ENCODE measurements around the gene SH3BP5. TPM values are rescaled to one million over a fixed set of nuclear protein-coding genes. Genes with fewer than 3 reads are reported as not detected.

SH3BP5 gene
- total RNA-seq, 2 donors from 2014 or later, result 2.6 to 18.9 TPM

Other genes with a start within 250 kb of the SH3BP5 start
- gene RBSN, start 233.4 kb downstream of the SH3BP5 start, total RNA-seq, result 10 to 100 TPM; 14.2 to 14.5 TPM
- gene CAPN7, start 126.3 kb downstream of the SH3BP5 start, total RNA-seq, result 10 to 100 TPM; 25.4 to 35.0 TPM
- 10 to 100 TPM; 17.6 to 20.3 TPM for gene METTL6, start 95.0 kb upstream of the SH3BP5 start, total RNA-seq
- gene EAF1, start 95.0 kb upstream of the SH3BP5 start, total RNA-seq, result 10 to 100 TPM; 24.1 to 28.9 TPM
- 1 to 10 TPM in 1 of 2 donors, under 1 TPM in 1; 0.98 to 2.9 TPM for gene COLQ, start 189.1 kb upstream of the SH3BP5 start, total RNA-seq

Measured in activated naive CD4-positive, alpha-beta T cell treated with anti-CD3 and anti-CD28 coated beads, Interleukin-2, amount 50 U/mL, for 72 hours (primary cell).